GM10248 (cell line): ENCODE measurements around the gene TBC1D21.

Experiments used
- CTCF ChIA-PET: fragments of 300-600 bp; sonication (Branson Sonifier 250); formaldehyde crosslinking; extraction: SDS; loops from one replicate; lab custom pipeline; 2021; ENCODE audit warnings: antibody characterized with exemption; lab: Yijun Ruan, JAX
- POLR2A ChIA-PET: fragments of 350-650 bp; sonication (Branson Sonifier 250); formaldehyde crosslinking; extraction: SDS; loops from one replicate; lab custom pipeline; 2020; ENCODE audit warnings: antibody characterized with exemption; lab: Yijun Ruan, JAX
- DNase-seq: peaks from one replicate; pipeline ENCODE4 v3.0.0; 2012; ENCODE audit errors: extremely low spot score
- CTCF ChIP-seq: IDR thresholded peaks from 2 replicates; pipeline ENCODE4 v1.5.1; 2012; ENCODE audit warnings: mild to moderate bottlenecking, low read depth; ENCODE audit errors: extremely low read depth, missing control alignments, control extremely low read depth

TBC1D21 gene

GRCh38 chr15:73845907-73846306 lies 27.5 kb upstream of the TBC1D21 start:
- no peak for TF ChIP-seq CTCF
- DNase-seq, result no peak
- CTCF ChIA-PET, result interaction anchor here (1.1 to 1.4 kb wide), 2 partner anchors 13 to 28 kb away, joined by 3 to 6 read pairs; no protein-coding TSS in a partner anchor

GRCh38 chr15:73849641-73850040 lies 23.7 kb upstream of the TBC1D21 start:
- ChIA-PET CTCF (interaction anchor here (1.0 to 1.3 kb wide), 2 partner anchors 11 to 13 kb away, joined by 3 read pairs; no protein-coding TSS in a partner anchor), POLR2A (no interaction called here)
- no peak for DNase-seq
- TF ChIP-seq CTCF, result no peak

More at GRCh38 chr15:73845907-73846306, 27.5 kb upstream of the TBC1D21 start:
- POLR2A ChIA-PET, result no interaction called here

GRCh38 chr15:73850228-73850627 lies 23.1 kb upstream of the TBC1D21 start:
- DNase-seq, result no peak
- POLR2A ChIA-PET, result no interaction called here
- CTCF ChIA-PET, result interaction anchor here (1.0 to 1.3 kb wide), 2 partner anchors 14 to 22 kb away, joined by 3 read pairs; no protein-coding TSS in a partner anchor
- TF ChIP-seq CTCF, result no peak

- no peak for TF ChIP-seq CTCF
- DNase-seq, result peak; percentile 47
- CTCF ChIA-PET, result interaction anchor here (1.3 to 1.6 kb wide), 2 partner anchors 21 to 22 kb away, joined by 3 to 5 read pairs; no protein-coding TSS in a partner anchor
- POLR2A ChIA-PET, result no interaction called here
Measured at GRCh38 chr15:73851689-73852088, 21.7 kb upstream of the TBC1D21 start.

- CTCF ChIA-PET, result interaction anchor here (1.6 kb wide), 1 partner anchor 22 kb away, joined by 5 read pairs; no protein-coding TSS in a partner anchor
- POLR2A ChIA-PET, result no interaction called here
- no peak for TF ChIP-seq CTCF
Measured at GRCh38 chr15:73852507-73852906, 20.9 kb upstream of the TBC1D21 start.

GRCh38 chr15:73854265-73854664 lies 19.1 kb upstream of the TBC1D21 start:
- ChIA-PET POLR2A (no interaction called here), CTCF (no interaction called here)
- no peak for TF ChIP-seq CTCF
- no peak for DNase-seq

More at GRCh38 chr15:73852507-73852906, 20.9 kb upstream of the TBC1D21 start:
- no peak for DNase-seq
